ENCODE measurements around the gene CHKA.

DNA sequence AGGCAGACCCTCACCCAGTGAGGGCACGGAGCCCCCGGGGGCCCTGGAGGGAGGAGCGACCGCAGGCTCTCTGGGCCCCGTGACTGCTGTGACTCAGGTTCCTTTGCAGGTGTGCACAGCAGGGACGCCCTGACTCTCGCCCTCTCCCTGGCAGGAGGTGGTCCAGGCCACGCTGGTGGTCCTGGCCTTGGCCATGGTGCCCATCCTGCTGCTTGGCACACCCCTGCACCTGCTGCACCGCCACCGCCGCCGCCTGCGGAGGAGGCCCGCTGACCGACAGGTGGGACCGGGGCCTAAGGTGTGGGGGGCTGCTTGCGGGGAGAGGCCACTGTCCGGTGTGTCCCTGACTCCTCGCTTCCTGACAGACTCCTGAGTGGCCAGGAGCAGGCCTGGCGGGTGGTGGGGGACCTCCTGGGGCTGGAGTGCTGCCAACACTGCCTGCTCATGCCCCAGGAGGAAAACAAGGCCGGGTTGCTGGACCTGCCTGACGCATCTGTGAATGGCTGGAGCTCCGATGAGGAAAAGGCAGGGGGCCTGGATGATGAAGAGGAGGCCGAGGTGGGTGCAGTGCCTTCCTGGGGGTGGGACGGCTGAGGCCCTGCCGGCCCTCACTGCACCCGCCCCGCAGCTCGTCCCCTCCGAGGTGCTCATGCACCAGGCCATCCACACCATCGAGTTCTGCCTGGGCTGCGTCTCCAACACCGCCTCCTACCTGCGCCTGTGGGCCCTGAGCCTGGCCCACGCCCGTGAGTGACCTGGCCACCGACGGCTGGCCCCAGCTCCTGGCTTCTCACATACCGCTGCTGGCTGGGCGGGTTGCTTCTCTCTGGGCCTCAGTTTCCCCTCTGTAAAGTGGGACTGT is 71.4 kb downstream of the CHKA start:
- TF ChIP-seq CEBPB (IDR thresholded peaks at IDR 0.05) (no peak), RAD21 (IDR thresholded peaks at IDR 0.05; ENCODE audit: low read depth) (no peak), CREB1 (IDR thresholded peaks at IDR 0.05; ENCODE audit: low read depth) (no peak), YY1 (IDR thresholded peaks at IDR 0.05; ENCODE audit: low read depth) (no peak), TAF1 (IDR thresholded peaks at IDR 0.05; ENCODE audit: low read depth) (no peak), EP300 (IDR thresholded peaks at IDR 0.05; ENCODE audit: borderline replicate concordance) (no peak), ZBTB7A (IDR thresholded peaks at IDR 0.05; ENCODE audit: low read depth) (no peak), TEAD4 (IDR thresholded peaks at IDR 0.05) (no peak), TCF12 (IDR thresholded peaks at IDR 0.05; ENCODE audit: low read depth) (peak; percentile 8; the same call in 1 of the 2 replicates)
- TF ChIP-seq, protein P1, sequence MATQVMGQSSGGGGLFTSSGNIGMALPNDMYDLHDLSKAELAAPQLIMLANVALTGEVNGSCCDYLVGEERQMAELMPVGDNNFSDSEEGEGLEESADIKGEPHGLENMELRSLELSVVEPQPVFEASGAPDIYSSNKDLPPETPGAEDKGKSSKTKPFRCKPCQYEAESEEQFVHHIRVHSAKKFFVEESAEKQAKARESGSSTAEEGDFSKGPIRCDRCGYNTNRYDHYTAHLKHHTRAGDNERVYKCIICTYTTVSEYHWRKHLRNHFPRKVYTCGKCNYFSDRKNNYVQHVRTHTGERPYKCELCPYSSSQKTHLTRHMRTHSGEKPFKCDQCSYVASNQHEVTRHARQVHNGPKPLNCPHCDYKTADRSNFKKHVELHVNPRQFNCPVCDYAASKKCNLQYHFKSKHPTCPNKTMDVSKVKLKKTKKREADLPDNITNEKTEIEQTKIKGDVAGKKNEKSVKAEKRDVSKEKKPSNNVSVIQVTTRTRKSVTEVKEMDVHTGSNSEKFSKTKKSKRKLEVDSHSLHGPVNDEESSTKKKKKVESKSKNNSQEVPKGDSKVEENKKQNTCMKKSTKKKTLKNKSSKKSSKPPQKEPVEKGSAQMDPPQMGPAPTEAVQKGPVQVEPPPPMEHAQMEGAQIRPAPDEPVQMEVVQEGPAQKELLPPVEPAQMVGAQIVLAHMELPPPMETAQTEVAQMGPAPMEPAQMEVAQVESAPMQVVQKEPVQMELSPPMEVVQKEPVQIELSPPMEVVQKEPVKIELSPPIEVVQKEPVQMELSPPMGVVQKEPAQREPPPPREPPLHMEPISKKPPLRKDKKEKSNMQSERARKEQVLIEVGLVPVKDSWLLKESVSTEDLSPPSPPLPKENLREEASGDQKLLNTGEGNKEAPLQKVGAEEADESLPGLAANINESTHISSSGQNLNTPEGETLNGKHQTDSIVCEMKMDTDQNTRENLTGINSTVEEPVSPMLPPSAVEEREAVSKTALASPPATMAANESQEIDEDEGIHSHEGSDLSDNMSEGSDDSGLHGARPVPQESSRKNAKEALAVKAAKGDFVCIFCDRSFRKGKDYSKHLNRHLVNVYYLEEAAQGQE (IDR thresholded peaks at IDR 0.05; ENCODE audit: low read depth) = no peak
- TF ChIP-seq, protein P2, sequence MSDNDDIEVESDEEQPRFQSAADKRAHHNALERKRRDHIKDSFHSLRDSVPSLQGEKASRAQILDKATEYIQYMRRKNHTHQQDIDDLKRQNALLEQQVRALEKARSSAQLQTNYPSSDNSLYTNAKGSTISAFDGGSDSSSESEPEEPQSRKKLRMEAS (IDR thresholded peaks at IDR 0.05) = no peak
- TF ChIP-seq, protein P3, sequence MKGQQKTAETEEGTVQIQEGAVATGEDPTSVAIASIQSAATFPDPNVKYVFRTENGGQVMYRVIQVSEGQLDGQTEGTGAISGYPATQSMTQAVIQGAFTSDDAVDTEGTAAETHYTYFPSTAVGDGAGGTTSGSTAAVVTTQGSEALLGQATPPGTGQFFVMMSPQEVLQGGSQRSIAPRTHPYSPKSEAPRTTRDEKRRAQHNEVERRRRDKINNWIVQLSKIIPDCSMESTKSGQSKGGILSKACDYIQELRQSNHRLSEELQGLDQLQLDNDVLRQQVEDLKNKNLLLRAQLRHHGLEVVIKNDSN (IDR thresholded peaks at IDR 0.05) = no peak
